Ascending aorta (tissue), 2 donors: ENCODE results near the gene TFR2. TPM values are rescaled to one million over a fixed set of nuclear protein-coding genes. Genes with fewer than 3 reads are reported as not detected.
A peak's percentile ranks its signal among the peaks of the same experiment; 100 is the strongest.

Source experiments
- DNase-seq, 2 donors: peaks; one replicate each; pipeline ENCODE4 v3.0.0-alpha.2; 2019; ENCODE audit warnings: low spot score in 2 of 2
- H3K27ac ChIP-seq, 2 donors: fragments of 200-600 bp; sonication (generic); one replicate each; pipeline ENCODE4 v1.5.1; 2016 to 2017; ENCODE audit warnings: mild to moderate bottlenecking in 1 of 2
- H3K27me3 ChIP-seq: fragments of 200-600 bp; sonication (generic); one replicate; pipeline ENCODE4 v1.5.1; 2017
- H3K36me3 ChIP-seq, 2 donors: fragments of 200-600 bp; sonication (generic); one replicate each; pipeline ENCODE4 v1.5.1; 2016
- H3K4me1 ChIP-seq, 2 donors: fragments of 200-600 bp; sonication (generic); one replicate each; pipeline ENCODE4 v1.5.1; 2016 to 2017; ENCODE audit warnings: mild to moderate bottlenecking in 1 of 2
- H3K4me3 ChIP-seq, 2 donors: fragments of 200-600 bp; sonication (generic); one replicate each; pipeline ENCODE4 v1.5.1; 2016 to 2017; ENCODE audit warnings: mild to moderate bottlenecking in 1 of 2
- H3K9me3 ChIP-seq, 2 donors: fragments of 200-600 bp; sonication (generic); one replicate each; pipeline ENCODE4 v1.5.1; 2016
- intact Hi-C: fragments of 100-400 bp; cut with DNase I; formaldehyde crosslinking; loops from one replicate; pipeline ENCODE4 v1.15.1; 2023
- total RNA-seq: library from RNA; depleted of rRNA; stranded (reverse); fragments of >200 nt; gene quantifications from one replicate; pipeline ENCODE4 v1.1.0, GENCODE V29; 2016
- TF ChIP-seq, protein P1 (sequence below), 3 experiments: fragments of 200-600 bp in 2 of 3; fragments of 450-650 bp in 1 of 3; sonication (generic) in 2 of 3; IDR thresholded peaks; one replicate each; pipeline ENCODE4 v1.5.1; 2016 to 2019; ENCODE audit warnings: antibody characterized with exemption in 3 of 3, mild to moderate bottlenecking in 1 of 3, moderate library complexity in 1 of 3

Gene TFR2
- total RNA-seq, 1 donor from 2014 or later: not detected

DNA sequence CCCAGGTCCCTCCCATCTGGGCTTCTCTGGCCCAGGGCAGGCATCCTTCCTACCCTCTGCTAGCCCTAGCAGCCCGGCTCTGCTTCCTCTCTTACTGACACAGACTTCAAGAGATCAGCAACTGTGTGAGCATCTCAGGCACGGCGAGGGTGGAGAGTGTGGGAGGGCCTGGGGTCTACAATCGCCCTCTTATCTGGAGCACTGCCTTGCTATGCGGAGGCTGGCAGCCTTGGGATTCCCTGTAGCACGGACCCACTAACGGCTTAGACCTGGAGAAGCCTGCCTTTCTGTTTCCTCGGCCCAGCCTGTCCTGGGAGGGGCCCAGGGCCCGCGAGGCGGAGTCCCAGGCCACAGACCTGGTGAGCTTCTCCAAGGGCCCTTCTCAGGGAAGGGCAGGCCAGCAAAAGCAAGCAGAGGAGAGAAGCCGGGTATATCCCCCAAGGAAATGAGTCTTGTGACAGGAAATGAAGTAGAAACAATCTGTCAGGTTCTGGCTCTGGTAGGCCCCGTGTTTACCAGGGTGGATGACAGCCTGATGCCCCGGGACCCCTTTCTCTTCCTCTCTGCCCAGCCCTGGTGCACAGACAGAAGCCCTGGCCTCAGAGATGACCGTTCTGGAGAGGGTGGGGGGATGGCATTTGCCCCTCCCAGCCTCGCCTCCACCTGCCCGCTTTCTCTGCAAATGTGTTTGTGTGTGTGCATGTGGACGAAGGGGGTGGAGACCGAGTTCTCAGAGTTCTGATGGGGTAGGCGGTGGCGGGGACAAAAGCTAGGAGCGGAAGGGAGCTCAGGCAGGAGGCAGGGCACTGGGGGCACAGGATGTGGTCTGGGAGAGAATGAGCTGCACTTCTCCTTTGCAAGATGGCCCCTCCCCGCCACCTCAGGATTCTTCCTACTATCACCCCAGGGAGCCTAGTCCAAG, 58.0 kb downstream of the TFR2 start:
- no peaks in the 10 kb centered on the region for H3K27me3 ChIP-seq
- intact Hi-C loops: no loop called here
- peak in 1 of 2 donors; percentile 28 for DNase-seq
- H3K4me3 ChIP-seq: peak overlapping the region in 1 of 2 donors; percentile 82
- peaks cover 24 to 42% of the 10 kb centered on the region in 2 donors for H3K36me3 ChIP-seq
- no peaks in the 10 kb centered on the region for H3K9me3 ChIP-seq
- H3K27ac ChIP-seq: peak overlapping the region; percentile 8 to 84
- peaks cover 0 to 22% of the 10 kb centered on the region in 2 donors for H3K4me1 ChIP-seq
- TF ChIP-seq, protein P1, sequence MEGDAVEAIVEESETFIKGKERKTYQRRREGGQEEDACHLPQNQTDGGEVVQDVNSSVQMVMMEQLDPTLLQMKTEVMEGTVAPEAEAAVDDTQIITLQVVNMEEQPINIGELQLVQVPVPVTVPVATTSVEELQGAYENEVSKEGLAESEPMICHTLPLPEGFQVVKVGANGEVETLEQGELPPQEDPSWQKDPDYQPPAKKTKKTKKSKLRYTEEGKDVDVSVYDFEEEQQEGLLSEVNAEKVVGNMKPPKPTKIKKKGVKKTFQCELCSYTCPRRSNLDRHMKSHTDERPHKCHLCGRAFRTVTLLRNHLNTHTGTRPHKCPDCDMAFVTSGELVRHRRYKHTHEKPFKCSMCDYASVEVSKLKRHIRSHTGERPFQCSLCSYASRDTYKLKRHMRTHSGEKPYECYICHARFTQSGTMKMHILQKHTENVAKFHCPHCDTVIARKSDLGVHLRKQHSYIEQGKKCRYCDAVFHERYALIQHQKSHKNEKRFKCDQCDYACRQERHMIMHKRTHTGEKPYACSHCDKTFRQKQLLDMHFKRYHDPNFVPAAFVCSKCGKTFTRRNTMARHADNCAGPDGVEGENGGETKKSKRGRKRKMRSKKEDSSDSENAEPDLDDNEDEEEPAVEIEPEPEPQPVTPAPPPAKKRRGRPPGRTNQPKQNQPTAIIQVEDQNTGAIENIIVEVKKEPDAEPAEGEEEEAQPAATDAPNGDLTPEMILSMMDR (IDR thresholded peaks at IDR 0.05): no peak

DNA sequence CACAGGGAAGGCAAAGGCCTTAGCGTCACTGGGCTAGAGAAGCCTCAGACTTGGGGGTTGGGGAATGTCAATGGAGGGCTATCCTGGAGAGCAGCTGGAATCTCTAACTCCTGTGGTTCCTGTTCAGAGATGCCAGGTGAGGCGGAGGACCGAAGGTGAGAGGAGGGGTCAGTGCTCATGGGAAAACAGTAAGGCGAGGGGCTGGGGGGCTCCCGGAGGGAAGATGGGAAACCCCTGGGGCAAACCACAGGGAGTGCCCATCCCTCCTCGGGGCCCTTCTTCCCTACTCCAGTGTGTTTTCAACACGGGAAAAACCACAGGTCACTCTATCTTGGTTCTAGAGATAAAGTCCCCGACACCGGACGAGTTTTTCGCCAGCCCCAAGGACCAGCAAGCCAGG, 58.7 kb downstream of the TFR2 start:
- peaks cover 0 to 22% of the 10 kb centered on the region in 2 donors for H3K4me1 ChIP-seq
- H3K36me3 ChIP-seq: peaks cover 31 to 50% of the 10 kb centered on the region in 2 donors
- TF ChIP-seq, protein P1 (IDR thresholded peaks at IDR 0.05): no peak
- H3K4me3 ChIP-seq: no peak overlapping the region
- no peaks in the 10 kb centered on the region for H3K27me3 ChIP-seq
- no peak for DNase-seq
- H3K27ac ChIP-seq: no peak overlapping the region
- intact Hi-C loops: no loop called here
- H3K9me3 ChIP-seq: no peaks in the 10 kb centered on the region

DNA sequence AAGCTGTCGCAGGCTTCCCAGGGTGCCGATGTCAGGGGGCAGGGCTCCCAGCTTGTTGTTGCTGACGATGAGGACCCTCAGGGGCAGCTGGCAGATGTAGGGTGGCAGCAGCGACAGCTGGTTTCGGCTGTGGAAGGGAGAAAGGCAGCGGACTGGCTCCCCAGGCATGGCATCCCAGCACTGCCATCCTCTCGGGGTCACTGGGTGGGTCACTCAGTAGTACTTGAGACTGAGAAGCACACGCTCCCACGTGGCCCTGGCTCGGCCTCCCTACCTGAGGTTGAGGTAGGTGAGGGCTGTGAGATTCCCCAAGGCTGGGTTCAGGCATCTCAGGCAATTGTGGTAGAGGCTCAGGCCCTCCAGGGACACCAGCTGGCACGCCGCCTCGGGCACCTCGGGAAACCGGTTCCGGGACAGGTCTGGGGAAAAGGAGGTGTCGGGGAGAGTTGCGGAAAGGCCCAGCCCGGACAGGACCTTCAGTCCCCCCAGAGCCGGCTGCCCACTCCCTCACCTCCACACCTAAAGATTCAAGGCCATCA, 59.2 kb downstream of the TFR2 start:
- no peak for DNase-seq
- TF ChIP-seq, protein P1 (IDR thresholded peaks at IDR 0.05): no peak
- peaks cover 37 to 55% of the 10 kb centered on the region in 2 donors for H3K36me3 ChIP-seq
- peaks cover 0 to 19% of the 10 kb centered on the region in 2 donors for H3K4me1 ChIP-seq
- H3K27me3 ChIP-seq: no peaks in the 10 kb centered on the region
- H3K4me3 ChIP-seq: no peak overlapping the region
- H3K9me3 ChIP-seq: no peaks in the 10 kb centered on the region
- no peak overlapping the region for H3K27ac ChIP-seq
- intact Hi-C loops: no loop called here

DNA sequence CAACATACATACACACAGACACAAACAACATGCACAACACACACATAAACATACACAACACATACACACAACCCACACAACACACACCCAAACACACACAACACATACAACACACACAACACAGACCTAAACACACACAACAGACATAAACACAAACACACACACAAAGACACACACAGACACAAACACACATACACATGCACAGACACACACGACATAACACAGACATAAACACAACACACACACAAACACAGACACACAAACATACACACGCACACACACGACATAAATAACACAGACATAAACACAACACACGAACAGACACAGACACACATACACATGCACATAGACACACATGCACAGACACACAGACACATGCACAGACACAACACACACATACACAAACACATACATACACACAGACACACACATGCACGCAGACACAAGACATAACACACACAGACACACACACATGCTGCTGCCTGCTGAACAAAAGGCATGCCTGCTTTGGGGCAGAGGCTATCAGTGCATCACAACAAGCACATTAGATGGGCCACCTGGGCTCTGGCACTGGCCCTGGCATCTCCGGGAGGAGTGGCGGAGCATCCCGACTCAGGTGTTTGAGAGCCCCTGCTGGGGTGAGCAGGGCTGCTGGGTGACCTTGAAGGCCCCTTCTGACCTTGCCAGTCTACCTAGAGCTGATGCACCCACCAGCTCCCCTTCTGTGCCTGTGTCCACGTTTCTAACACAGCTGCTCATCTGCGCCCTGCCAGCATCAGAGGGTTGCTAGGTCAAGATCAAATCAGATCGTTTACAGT, 60.7 kb downstream of the TFR2 start:
- no peak overlapping the region for H3K27ac ChIP-seq
- no peak for DNase-seq
- H3K36me3 ChIP-seq: peaks cover 50 to 69% of the 10 kb centered on the region in 2 donors
- intact Hi-C loops: no loop called here
- H3K27me3 ChIP-seq: no peaks in the 10 kb centered on the region
- H3K4me3 ChIP-seq: no peak overlapping the region
- H3K4me1 ChIP-seq: peaks cover 0 to 19% of the 10 kb centered on the region in 2 donors
- H3K9me3 ChIP-seq: no peaks in the 10 kb centered on the region
- TF ChIP-seq, protein P1 (IDR thresholded peaks at IDR 0.05): no peak
